GM18498 (cell line): ENCODE results near the gene CACNA1I.

Experiments used
- ATAC-seq: cut with Tn5 transposase; IDR thresholded peaks from one replicate; pipeline ENCODE4 v1.9.1; 2021; ENCODE audit warnings: mild to moderate bottlenecking, moderate library complexity; ENCODE audit not compliant: unreplicated experiment

CACNA1I gene

DNA sequence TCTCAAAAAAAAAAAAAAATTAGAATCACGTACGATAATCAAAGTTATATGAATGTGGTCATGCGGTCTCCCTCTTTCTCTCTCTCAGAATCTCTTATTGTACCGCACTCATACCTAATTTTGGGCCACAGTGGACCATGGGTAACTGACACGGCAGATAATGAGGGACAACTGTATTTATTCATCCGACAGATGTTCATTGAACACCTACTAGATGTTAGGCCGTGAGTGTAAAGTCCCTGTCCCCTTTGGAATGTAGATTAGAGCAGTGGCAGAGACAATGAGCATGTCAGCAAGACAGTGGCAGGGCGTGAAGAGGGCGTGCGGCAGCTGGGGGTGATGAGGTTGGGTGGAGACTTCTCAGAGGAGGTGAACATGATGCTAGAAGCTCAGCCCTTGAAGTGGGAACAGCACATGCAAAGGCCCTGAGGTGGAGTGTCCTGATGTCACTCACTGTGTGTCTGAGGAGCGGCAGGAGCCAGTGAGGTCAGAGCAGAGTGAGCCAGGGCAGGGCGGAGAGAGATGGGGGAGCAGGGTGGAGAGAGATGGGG, 25.1 kb downstream of the CACNA1I start:
- no peak for ATAC-seq

DNA sequence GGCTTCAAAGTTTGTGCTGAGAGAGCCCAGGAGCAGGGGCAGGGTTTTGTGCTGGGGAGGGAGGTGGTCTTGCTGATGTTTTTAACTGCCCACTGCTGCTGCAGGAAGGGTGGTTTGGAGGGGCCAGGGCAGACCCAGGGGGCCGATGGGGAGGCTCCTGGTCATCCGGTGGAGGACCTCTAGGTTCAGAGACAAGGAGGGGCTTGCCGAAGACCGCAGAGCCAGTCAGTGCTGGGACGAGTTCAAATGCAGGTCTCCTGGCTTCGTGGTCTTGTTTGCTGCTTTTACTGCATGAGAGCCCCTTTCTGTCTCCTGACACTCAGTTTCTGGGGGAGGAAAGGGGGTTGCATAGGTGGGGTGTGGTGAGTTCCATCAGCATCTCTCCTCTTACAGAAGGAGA, 26.0 kb downstream of the CACNA1I start:
- ATAC-seq = no peak

DNA sequence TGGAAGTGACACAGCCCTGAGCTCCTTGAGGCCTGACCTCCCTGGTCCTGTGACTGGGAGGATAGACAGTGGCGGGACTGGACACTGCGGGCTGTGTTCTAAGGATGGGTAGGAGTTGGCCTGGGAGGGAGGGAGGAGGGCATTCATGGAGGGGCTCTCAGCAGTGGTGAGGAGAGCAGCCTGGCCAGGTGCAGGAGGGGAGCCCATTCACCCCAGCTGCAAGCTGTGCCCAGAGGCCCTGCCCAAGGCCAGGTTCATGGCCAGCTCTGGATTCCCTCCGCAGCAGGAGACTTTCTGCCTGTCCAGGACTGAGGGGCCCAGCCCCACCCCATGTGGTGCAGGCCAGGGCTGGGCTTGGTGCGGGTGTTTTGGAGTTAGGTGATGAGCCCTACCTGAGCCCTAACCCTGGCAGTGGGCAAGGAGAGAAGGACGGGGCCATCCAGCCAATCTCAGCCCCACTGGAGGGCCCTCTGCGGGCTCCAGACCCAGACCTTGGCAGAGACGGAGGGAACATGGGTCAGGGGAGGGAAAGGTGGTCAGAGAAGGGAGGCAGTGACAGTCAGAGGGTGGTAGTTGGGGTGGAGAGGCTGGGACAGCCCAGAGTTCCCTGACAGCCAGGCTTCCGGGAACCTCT, 26.8 kb downstream of the CACNA1I start:
- ATAC-seq = no peak

DNA sequence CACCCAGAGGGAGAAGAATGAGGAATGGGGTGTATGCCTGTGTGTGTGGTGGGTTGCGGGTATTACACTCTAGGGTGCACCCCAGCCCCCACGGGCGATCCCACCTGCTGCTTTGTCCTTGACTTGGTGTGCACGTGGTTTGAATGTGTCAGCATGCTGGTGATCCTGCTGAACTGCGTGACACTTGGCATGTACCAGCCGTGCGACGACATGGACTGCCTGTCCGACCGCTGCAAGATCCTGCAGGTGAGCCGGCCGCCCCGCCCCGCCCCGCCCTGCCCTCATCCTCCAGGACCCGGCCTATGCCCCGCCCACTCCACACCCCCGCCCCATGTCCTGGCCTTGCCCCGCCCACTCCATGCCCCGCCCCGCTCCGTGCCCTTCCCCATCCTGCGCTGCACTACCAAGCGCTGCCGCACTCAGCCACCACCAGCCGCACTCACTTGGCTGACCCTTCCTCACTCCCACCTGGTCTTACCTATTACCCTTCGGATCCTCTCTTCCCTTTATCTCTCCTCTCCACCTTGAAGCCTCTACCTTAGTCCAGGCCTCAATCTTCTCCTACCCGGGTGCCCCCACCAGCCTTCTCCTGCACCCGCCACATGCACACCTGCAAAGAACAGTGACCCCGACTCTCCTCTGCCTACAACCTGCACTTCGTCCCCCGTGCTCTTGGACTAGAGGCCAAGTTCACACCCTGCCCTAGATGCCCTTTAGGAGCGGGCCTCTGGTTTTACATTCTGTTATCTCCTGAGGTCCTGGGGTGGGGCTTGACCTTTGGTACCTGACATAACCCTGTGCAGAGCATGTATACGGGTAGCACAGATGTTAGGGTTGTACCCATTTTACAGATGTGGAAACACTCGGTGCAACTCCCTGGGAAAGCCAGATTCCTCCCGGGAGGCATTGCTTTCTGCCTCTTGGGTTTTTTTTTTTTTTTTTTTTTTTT, 27.7 kb downstream of the CACNA1I start:
- ATAC-seq = no peak

DNA sequence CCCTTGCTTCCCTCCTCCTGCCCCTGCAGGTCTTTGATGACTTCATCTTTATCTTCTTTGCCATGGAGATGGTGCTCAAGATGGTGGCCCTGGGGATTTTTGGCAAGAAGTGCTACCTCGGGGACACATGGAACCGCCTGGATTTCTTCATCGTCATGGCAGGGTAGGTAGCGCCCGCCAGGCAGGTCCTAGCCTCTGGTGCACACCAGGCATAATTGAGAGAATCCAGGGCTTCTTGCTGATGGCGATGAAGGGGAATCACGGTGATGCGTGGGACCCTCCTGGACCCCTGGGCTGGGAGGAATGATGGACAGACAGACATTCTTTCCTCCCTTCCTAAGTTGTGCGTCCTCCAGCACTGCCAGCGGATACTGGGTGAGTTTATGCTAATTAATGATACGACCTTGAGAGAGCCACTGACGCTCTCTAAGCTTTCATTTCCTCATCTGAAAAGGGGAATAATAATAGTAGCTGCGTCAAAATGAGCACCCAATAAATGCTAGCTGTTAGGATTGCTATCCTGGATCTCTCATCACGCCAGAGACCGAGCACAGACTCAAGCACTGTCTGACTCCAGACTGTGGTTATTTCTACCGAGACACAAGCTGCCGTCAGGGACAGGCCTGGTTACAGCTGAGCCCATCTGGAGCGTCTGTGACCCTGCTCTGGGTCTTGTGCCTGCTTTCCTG, 30.1 kb downstream of the CACNA1I start:
- ATAC-seq = no peak

DNA sequence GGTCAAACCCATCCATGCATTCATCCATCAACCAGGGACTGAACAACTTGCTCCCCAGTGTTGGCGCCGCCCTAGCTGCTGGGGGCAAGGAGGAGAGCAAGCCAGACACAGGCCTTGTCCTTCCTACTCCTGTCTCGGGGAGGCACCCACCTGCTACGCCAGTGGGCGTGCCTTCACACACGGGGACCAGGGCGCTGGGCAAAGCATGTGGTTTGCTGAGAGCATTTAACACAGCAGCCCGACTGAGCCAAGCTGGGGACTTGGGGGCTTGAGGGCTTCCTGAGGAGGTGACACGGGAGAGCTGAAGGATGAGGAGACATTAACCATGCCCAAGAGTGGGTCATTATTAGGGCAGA, 30.6 kb downstream of the CACNA1I start:
- ATAC-seq = no peak

DNA sequence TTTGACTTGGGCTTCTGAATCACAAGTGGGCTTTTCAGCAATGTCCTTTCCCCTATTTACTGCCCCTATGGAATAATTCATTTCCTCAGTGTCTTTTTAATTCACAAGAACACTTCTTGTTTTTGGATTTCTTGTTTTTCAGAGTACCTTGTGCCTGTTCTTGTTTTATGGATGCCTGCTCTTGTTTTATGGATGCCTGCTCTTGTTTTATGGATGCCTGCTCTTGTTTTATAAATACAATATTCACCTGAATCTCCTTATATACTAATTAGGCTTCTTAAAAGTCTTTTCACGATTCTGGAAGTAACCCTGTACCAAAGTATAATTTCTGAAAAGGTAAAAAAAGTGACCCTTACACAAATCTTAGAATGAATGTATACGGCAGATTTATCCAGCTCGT, 32.8 kb downstream of the CACNA1I start:
- ATAC-seq = no peak

DNA sequence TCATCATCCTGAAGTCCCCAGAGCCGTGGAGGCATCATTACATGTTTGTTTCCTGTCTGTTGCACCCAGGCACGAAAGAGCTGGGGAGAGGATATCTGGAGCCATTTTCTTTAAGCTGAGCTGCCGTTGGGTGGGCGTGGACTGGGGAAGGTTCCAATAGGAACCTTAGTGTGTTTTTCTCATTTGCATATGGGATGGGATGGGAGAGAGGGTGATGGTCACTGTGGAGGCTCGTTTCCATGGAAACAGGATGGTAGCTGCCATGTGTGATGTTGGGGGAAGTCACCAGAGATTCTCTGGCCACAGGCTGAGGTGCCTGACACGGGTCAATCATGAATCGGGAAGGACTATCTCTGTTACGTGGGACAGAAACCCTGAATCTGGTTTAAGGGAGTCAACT, 39.7 kb downstream of the CACNA1I start:
- ATAC-seq = no peak

DNA sequence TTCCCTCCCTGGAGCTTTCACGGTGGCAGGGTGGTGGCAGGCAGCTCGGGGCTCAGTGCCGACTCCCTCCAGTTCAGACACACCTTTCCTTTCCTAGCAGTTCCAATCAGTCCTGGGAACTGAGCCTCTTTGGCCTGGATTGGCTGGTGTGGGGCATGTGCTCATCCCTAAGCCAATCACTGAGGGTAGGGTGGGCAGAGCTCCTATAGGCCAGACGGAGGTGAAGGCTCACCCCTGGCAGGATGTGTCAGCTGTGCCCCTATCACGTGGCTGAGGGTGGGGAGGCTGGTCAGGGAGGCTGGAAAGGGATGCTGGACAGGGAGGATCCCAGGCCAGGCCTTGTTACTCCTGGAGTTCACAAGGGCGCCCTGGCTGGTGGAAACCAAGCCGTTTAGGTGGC, 40.2 kb downstream of the CACNA1I start:
- no peak for ATAC-seq

DNA sequence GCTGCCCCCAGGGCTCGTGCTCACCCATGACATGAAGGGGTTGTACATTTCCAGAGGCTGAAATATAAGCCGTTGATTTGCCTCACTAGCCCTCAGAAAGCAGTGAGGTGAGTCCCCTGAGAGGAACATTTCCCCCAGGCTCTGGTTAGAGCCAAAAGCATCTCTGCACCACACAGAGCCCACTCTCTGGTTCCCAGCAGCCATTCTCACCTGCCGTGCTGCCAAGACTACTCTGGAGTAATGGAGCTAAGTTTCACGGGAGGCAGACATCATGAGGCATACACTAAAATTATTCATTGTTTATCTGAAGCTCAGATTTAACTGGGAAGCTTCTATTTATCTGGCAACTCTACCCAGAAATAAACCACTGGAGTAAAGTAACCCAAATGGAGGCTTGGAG, 40.8 kb downstream of the CACNA1I start:
- ATAC-seq = no peak

DNA sequence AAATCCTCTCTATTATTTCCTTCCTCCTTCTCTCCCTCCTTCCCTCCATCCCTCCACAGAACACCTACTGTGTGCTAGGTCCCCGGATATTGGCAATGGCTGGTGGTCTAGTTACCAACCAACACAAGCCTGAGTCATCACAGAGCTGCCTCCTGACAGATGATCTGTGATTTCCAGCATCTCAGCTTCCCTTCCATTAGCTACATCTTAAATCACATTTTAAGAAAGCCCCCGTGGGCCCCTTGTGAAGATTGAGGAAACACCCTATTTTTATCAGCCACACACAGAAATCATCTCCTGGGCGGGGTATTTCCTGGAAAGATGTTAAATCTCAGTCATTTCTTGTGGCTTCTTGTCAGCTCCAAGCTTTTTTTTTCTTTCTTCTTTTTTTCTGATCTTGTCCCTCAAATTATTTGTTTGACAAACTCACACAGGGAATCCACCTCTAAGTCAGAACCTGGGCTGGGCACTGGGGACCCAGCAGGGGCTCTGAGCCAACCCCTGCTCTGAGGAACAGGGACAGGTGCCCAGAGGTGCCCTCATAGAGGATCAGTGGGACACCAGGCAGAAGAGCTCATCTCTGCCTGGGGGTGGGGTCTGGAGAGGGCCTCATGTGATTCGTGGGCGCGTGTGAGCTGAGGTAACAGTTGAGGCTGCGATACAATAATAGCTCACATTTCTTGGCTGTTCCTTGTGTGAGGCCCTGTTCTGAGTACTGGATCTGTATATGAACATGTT, 42.4 kb downstream of the CACNA1I start:
- no peak for ATAC-seq

DNA sequence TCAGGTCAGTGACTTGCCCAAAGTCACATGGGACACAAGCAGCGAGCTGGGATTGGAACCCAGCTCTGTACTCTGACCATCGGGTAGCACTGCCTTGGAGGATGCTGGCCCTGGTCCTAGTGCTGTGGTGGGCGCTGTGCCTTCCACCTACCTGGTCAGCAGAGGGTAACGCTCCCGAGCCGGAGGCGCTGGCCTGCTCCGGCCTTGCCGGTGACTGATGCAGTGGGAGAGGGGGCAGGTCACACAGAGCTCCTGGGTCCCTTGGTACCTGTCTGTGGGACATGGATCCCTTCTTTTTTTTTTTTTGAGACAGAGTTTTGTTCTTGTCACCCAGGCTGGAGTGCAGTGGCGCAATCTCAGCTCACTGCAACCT, 43.0 kb downstream of the CACNA1I start:
- no peak for ATAC-seq

DNA sequence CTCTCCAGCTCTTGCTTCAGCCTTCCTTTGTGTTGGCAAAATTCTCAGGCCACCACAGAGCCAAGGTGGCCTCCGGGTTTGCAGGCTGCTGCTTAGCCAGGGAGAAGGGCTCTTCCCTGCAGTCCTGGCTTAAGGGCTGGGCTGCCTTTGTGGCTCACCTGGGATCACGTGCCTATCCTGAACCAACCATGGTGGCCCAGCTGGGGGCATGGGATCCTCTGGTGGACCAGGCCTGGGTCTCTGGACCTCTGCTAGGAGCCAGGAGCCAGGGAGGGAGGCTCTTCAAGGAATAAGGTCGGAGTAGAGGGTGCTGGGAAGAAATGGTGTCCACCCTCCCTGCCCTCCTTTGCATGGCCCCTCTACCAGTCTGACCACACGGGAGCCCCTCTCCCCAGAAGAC, 43.9 kb downstream of the CACNA1I start:
- no peak for ATAC-seq

DNA sequence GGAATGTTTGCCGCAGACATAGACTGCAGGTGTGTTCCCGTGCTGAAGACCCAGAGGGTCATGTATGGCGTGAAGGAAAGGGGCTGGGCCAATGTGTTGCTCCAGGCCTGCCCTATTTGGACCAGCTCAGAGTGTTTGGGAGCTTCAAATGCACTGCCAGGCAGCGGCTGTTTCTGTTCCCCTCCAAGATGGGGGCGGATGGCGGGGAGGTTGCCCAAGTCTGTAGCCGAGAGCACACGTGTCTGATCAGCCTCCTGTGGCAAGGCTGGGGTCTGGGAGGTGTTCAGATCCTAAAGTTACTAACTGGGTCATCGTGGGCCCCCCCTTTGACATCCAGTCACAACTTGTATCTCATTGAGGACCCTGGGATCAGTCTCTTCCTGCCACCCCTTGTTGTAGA, 45.5 kb downstream of the CACNA1I start:
- no peak for ATAC-seq

DNA sequence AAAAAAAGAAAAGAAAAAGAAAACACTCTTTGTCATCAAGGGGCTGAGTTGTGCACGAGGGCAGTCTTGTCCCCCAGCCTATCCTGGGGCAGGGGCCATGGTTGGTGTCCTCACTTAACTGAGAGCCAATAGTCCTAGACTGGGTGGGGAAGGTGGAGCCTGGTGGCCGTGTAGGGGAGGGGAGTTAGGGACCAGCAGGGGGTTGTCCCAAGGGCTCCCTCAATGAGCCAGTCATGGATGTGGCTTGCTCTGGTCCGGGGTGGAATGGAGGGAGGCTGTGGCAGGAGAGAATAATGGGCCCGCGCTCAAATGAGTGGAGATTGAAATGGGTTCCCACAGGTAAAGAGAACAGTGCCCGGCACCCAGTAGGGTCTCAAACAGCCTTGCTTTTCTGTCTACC, 46.2 kb downstream of the CACNA1I start:
- no peak for ATAC-seq

DNA sequence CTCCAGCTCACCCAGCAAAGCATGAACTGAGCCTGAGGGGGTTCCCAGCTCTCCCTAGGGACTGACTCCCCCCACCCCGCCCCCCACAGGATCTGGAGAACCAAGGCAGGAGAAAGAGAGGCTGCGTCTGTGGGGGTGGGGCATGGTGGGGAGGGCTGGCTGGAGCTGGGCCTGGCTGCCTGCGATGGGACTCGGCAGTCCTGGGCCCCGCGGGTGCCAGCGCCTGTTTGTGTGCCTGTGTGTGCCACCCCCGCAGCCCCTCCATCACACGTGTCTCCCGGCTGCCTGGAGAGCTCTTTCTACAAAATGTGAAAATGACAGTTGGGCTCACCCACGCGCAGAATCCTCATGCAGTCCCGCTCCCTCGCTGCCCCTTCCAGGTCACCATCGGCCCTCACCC, 46.8 kb downstream of the CACNA1I start:
- no peak for ATAC-seq

DNA sequence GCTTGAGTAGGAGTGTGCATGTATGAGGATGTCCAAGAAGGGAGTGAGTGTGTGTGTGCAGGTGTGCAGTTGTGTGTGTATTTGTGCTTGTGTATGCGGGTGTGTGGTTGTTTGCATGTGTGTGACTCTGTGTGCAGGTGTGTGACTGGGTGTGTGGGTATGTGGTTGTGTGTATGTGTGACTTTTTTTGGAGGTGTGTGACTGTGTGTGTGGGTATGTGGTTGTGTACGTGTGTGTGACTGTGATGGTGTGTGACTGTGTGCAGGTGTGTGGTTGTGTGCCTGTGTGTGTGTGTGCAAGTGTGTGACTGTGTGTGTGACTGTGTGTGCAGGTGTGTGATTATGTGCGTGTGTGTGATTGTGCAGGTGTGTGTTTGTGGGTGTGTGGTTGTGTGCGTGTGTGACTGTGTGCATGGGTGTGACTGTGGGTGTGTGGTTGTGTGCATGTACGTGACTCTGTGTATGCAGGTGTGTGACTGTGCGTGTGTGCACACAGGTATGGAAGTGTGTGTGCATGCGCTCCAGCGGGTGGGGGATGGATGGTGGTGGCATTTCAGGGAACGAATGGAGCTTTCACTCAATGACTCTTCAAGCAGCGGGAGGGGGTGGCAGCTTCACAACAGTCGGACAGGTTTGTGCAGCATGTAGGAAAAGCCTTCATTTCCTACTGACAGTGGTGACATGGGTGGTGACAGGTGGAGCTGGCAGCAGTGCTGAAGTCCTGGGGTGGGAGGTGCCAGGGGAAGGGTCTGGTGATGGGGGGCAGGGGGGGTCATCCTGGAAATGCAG, 47.6 kb downstream of the CACNA1I start:
- ATAC-seq = no peak

DNA sequence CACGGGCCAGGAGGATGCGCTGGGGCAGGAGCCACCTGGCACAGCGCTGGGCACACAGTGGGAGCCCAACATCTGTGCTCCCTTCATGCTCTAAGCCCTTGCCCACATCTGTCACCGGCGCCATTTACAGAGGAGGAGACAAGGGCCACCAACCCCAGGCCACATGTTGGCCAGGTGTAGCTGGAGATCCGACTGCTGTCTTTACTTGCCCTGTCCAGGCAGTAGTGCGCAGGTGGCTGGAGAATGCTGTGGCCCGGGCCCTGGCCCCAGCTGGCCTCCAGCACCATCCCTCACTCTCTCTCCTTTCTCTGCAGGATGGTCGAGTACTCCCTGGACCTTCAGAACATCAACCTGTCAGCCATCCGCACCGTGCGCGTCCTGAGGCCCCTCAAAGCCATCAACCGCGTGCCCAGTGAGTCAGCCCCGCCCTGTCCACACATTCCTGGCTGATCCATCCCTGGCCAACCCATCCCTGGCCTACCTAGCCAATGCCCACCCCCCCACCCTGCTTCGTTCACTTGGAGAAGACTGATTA, 48.5 kb downstream of the CACNA1I start:
- ATAC-seq = no peak

DNA sequence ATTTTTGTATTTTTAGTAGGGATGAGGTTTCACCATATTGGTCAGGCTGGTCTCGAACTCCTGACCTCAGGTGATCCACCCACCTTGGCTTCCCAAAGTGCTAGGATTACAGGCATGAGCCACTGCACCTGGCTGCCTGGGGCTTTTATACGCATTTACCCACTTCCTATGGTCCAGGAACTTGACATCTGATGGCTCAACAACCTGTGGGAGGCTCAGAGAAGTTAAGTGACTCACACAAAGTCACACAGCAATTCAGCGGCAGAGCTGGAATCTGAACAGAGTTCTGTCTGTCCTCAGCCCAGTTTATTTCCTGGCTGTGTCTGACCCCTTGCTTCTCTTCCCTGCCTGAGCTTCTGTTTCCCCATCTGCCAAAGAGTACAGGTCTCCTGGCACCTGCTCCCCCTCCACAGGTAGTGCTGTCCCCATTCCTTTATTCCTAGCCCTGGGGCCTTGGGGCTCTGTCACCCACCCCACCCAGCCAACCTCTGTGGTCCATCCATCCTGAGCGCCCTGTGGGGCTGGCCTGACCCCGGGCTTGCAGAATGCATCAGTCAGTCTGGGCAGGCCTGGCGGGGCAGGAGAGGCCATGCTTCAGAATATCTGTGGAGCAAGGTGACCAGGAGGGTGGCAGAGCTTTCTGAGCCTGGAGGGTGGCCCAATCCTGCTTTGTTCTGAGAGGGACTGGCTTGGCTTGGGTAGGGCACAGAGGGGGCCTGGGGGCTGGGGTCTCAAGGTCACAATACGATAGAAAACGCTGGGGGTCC, 50.6 kb downstream of the CACNA1I start:
- ATAC-seq = no peak
